ENCODE measurements around the gene SLC22A2. TPM values are rescaled to one million over a fixed set of nuclear protein-coding genes. Genes with fewer than 3 reads are reported as not detected.

Gene SLC22A2
- total RNA-seq (2014; rRNA removed; shearing (Covaris generic)) (0.35 and 1.1 TPM in 2 replicates), polyA plus RNA-seq (2016; fragmentation: Nextera tagmentation; extraction: Ambion mirVana) (0.94 and 1.4 TPM in 2 replicates)
- long read RNA-seq = 0 reads

GRCh38 chr6:160258346-160259142 lies at the start of gene SLC22A2:
Gene SLC22A2 (minus strand): TSS chr6:160258821. CDS start chr6:160258757, 64 bp downstream.
- ATAC-seq = no peak
- peaks cover 20% of the 10 kb centered on the region for H3K4me1 ChIP-seq (ENCODE audit: insufficient read depth)
- H3K9me2 ChIP-seq (ENCODE audit: insufficient read depth) = no peaks in the 10 kb centered on the region
- H3F3A ChIP-seq (replicated peaks; ENCODE audit: low read depth) = no peaks in the 10 kb centered on the region
- H3K9me3 Mint-ChIP-seq = no peaks in the 10 kb centered on the region
- DNase-seq (ENCODE audit: low spot score) = no peak
- no peaks in the 10 kb centered on the region for H3K27me3 ChIP-seq (ENCODE audit: insufficient read depth)
- no peaks in the 10 kb centered on the region for H3K79me2 ChIP-seq (replicated peaks; ENCODE audit: insufficient read depth)
- peaks cover 44% of the 10 kb centered on the region for H3K4me1 Mint-ChIP-seq
- no peak within 1 kb of the TSS for H3K4me3 ChIP-seq
- no peaks in the 10 kb centered on the region for H4K20me1 ChIP-seq (replicated peaks; ENCODE audit: insufficient read depth)
- no peaks in the 10 kb centered on the region for H3K36me3 ChIP-seq (ENCODE audit: insufficient read depth)
- H3K4me3 Mint-ChIP-seq = no peak within 1 kb of the TSS
- H3K27me3 Mint-ChIP-seq (ENCODE audit: insufficient read depth, low read depth, poor library complexity) = peaks cover 9% of the 10 kb centered on the region
- no peak within 1 kb of the TSS for H3K27ac ChIP-seq (ENCODE audit: low read depth)
- TF ChIP-seq, protein P1, sequence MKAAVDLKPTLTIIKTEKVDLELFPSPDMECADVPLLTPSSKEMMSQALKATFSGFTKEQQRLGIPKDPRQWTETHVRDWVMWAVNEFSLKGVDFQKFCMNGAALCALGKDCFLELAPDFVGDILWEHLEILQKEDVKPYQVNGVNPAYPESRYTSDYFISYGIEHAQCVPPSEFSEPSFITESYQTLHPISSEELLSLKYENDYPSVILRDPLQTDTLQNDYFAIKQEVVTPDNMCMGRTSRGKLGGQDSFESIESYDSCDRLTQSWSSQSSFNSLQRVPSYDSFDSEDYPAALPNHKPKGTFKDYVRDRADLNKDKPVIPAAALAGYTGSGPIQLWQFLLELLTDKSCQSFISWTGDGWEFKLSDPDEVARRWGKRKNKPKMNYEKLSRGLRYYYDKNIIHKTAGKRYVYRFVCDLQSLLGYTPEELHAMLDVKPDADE (IDR thresholded peaks at IDR 0.05) = no peak
- TF ChIP-seq STAT1 (IDR thresholded peaks at IDR 0.05; ENCODE audit: unreplicated experiment) (no peak), ZNF114 (CRISPR knock-in tag; IDR thresholded peaks at IDR 0.05) (no peak), EZH2 (IDR thresholded peaks at IDR 0.05; ENCODE audit: low read depth, unreplicated experiment) (no peak), EZH2phosphoT487 (IDR thresholded peaks at IDR 0.05; ENCODE audit: unreplicated experiment) (no peak), NANOG (IDR thresholded peaks at IDR 0.05; ENCODE audit: borderline replicate concordance) (no peak), ZNF331 (CRISPR knock-in tag; IDR thresholded peaks at IDR 0.05; ENCODE audit: low read depth) (no peak), CREB1 (CRISPR knock-in tag; IDR thresholded peaks at IDR 0.05; ENCODE audit: low read depth) (no peak), JUNB (IDR thresholded peaks at IDR 0.05; ENCODE audit: unreplicated experiment) (no peak), POLR2AphosphoS5 (IDR thresholded peaks at IDR 0.05; ENCODE audit: low read depth) (no peak)
- TF ChIP-seq, protein P2, sequence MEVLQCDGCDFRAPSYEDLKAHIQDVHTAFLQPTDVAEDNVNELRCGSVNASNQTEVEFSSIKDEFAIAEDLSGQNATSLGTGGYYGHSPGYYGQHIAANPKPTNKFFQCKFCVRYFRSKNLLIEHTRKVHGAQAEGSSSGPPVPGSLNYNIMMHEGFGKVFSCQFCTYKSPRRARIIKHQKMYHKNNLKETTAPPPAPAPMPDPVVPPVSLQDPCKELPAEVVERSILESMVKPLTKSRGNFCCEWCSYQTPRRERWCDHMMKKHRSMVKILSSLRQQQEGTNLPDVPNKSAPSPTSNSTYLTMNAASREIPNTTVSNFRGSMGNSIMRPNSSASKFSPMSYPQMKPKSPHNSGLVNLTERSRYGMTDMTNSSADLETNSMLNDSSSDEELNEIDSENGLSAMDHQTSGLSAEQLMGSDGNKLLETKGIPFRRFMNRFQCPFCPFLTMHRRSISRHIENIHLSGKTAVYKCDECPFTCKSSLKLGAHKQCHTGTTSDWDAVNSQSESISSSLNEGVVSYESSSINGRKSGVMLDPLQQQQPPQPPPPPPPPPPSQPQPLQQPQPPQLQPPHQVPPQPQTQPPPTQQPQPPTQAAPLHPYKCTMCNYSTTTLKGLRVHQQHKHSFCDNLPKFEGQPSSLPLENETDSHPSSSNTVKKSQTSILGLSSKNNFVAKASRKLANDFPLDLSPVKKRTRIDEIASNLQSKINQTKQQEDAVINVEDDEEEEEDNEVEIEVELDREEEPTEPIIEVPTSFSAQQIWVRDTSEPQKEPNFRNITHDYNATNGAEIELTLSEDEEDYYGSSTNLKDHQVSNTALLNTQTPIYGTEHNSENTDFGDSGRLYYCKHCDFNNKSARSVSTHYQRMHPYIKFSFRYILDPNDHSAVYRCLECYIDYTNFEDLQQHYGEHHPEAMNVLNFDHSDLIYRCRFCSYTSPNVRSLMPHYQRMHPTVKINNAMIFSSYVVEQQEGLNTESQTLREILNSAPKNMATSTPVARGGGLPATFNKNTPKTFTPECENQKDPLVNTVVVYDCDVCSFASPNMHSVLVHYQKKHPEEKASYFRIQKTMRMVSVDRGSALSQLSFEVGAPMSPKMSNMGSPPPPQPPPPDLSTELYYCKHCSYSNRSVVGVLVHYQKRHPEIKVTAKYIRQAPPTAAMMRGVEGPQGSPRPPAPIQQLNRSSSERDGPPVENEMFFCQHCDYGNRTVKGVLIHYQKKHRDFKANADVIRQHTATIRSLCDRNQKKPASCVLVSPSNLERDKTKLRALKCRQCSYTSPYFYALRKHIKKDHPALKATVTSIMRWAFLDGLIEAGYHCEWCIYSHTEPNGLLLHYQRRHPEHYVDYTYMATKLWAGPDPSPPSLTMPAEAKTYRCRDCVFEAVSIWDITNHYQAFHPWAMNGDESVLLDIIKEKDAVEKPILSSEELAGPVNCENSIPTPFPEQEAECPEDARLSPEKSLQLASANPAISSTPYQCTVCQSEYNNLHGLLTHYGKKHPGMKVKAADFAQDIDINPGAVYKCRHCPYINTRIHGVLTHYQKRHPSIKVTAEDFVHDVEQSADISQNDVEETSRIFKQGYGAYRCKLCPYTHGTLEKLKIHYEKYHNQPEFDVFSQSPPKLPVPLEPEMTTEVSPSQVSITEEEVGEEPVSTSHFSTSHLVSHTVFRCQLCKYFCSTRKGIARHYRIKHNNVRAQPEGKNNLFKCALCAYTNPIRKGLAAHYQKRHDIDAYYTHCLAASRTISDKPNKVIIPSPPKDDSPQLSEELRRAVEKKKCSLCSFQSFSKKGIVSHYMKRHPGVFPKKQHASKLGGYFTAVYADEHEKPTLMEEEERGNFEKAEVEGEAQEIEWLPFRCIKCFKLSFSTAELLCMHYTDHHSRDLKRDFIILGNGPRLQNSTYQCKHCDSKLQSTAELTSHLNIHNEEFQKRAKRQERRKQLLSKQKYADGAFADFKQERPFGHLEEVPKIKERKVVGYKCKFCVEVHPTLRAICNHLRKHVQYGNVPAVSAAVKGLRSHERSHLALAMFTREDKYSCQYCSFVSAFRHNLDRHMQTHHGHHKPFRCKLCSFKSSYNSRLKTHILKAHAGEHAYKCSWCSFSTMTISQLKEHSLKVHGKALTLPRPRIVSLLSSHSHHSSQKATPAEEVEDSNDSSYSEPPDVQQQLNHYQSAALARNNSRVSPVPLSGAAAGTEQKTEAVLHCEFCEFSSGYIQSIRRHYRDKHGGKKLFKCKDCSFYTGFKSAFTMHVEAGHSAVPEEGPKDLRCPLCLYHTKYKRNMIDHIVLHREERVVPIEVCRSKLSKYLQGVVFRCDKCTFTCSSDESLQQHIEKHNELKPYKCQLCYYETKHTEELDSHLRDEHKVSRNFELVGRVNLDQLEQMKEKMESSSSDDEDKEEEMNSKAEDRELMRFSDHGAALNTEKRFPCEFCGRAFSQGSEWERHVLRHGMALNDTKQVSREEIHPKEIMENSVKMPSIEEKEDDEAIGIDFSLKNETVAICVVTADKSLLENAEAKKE (CRISPR knock-in tag; IDR thresholded peaks at IDR 0.05) = no peak
- TF ChIP-seq, protein P3, sequence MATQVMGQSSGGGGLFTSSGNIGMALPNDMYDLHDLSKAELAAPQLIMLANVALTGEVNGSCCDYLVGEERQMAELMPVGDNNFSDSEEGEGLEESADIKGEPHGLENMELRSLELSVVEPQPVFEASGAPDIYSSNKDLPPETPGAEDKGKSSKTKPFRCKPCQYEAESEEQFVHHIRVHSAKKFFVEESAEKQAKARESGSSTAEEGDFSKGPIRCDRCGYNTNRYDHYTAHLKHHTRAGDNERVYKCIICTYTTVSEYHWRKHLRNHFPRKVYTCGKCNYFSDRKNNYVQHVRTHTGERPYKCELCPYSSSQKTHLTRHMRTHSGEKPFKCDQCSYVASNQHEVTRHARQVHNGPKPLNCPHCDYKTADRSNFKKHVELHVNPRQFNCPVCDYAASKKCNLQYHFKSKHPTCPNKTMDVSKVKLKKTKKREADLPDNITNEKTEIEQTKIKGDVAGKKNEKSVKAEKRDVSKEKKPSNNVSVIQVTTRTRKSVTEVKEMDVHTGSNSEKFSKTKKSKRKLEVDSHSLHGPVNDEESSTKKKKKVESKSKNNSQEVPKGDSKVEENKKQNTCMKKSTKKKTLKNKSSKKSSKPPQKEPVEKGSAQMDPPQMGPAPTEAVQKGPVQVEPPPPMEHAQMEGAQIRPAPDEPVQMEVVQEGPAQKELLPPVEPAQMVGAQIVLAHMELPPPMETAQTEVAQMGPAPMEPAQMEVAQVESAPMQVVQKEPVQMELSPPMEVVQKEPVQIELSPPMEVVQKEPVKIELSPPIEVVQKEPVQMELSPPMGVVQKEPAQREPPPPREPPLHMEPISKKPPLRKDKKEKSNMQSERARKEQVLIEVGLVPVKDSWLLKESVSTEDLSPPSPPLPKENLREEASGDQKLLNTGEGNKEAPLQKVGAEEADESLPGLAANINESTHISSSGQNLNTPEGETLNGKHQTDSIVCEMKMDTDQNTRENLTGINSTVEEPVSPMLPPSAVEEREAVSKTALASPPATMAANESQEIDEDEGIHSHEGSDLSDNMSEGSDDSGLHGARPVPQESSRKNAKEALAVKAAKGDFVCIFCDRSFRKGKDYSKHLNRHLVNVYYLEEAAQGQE (IDR thresholded peaks at IDR 0.05; ENCODE audit: unreplicated experiment) = no peak
- TF ChIP-seq, protein P4, sequence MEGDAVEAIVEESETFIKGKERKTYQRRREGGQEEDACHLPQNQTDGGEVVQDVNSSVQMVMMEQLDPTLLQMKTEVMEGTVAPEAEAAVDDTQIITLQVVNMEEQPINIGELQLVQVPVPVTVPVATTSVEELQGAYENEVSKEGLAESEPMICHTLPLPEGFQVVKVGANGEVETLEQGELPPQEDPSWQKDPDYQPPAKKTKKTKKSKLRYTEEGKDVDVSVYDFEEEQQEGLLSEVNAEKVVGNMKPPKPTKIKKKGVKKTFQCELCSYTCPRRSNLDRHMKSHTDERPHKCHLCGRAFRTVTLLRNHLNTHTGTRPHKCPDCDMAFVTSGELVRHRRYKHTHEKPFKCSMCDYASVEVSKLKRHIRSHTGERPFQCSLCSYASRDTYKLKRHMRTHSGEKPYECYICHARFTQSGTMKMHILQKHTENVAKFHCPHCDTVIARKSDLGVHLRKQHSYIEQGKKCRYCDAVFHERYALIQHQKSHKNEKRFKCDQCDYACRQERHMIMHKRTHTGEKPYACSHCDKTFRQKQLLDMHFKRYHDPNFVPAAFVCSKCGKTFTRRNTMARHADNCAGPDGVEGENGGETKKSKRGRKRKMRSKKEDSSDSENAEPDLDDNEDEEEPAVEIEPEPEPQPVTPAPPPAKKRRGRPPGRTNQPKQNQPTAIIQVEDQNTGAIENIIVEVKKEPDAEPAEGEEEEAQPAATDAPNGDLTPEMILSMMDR (conservative IDR thresholded peaks at IDR 0.05; ENCODE audit: low read depth in 2 of 2) = no peak
- peak within 1 kb of the TSS; percentile 53 for H2AFZ ChIP-seq
- H3K27ac Mint-ChIP-seq = no peak within 1 kb of the TSS; the same call in 1 of the 2 replicates
- H3K4me2 ChIP-seq = peak within 1 kb of the TSS; percentile 27
- H3K36me3 Mint-ChIP-seq (ENCODE audit: low read depth) = no peaks in the 10 kb centered on the region

Measured in GM23338 (cell line).